ENCODE data around the gene MAMLD1. TPM values are rescaled to one million over a fixed set of nuclear protein-coding genes. Genes with fewer than 3 reads are reported as not detected.
"Not testable (repeated sequence)": the region's sequence is repeated elsewhere in the genome, so short reads cannot be mapped to it uniquely, and the experiment has no call there.

Gene MAMLD1
- total RNA-seq, 1 donor from 2014 or later = 2.8 TPM

GRCh38 chrX:150337536-150337935 lies 25.6 kb upstream of the MAMLD1 start:
- H3K4me1 Mint-ChIP-seq (ENCODE audit: unreplicated experiment) = peaks cover 3% of the 10 kb centered on the region
- peaks cover 2% of the 10 kb centered on the region for H3K27me3 Mint-ChIP-seq (ENCODE audit: unreplicated experiment)
- no peak for DNase-seq (ENCODE audit: low spot score)
- no peaks in the 10 kb centered on the region for H3K36me3 Mint-ChIP-seq (ENCODE audit: low read depth, unreplicated experiment)
- H3K27ac Mint-ChIP-seq (ENCODE audit: unreplicated experiment) = no peak overlapping the region
- no peak overlapping the region for H3K4me3 Mint-ChIP-seq (ENCODE audit: unreplicated experiment)
- no peaks in the 10 kb centered on the region for H3K9me3 Mint-ChIP-seq (ENCODE audit: unreplicated experiment)
- no peak for TF ChIP-seq CTCF (IDR thresholded peaks at IDR 0.05; ENCODE audit: unreplicated experiment)

GRCh38 chrX:150338615-150339014 lies 24.5 kb upstream of the MAMLD1 start:
- no peak for DNase-seq (ENCODE audit: low spot score)
- Mint-ChIP-seq H3K4me3 (ENCODE audit: unreplicated experiment) (no peak overlapping the region), H3K9me3 (ENCODE audit: unreplicated experiment) (no peaks in the 10 kb centered on the region), H3K4me1 (ENCODE audit: unreplicated experiment) (no peaks in the 10 kb centered on the region), H3K27ac (ENCODE audit: unreplicated experiment) (no peak overlapping the region), H3K36me3 (ENCODE audit: low read depth, unreplicated experiment) (no peaks in the 10 kb centered on the region), H3K27me3 (ENCODE audit: unreplicated experiment) (peaks cover 2% of the 10 kb centered on the region)
- TF ChIP-seq CTCF (IDR thresholded peaks at IDR 0.05; ENCODE audit: unreplicated experiment) = no peak

- Mint-ChIP-seq H3K27me3 (ENCODE audit: unreplicated experiment) (peaks cover 2% of the 10 kb centered on the region), H3K36me3 (ENCODE audit: low read depth, unreplicated experiment) (no peaks in the 10 kb centered on the region), H3K4me1 (ENCODE audit: unreplicated experiment) (no peaks in the 10 kb centered on the region), H3K4me3 (ENCODE audit: unreplicated experiment) (no peak overlapping the region), H3K9me3 (ENCODE audit: unreplicated experiment) (no peaks in the 10 kb centered on the region), H3K27ac (ENCODE audit: unreplicated experiment) (no peak overlapping the region)
- DNase-seq (ENCODE audit: low spot score) = no peak
- TF ChIP-seq CTCF (IDR thresholded peaks at IDR 0.05; ENCODE audit: unreplicated experiment) = no peak
Measured at GRCh38 chrX:150339736-150340135, 23.4 kb upstream of the MAMLD1 start.

- not testable (repeated sequence) for H3K27me3 Mint-ChIP-seq (ENCODE audit: unreplicated experiment); H3K27ac Mint-ChIP-seq (ENCODE audit: unreplicated experiment); DNase-seq (ENCODE audit: low spot score); H3K36me3 Mint-ChIP-seq (ENCODE audit: low read depth, unreplicated experiment); H3K4me3 Mint-ChIP-seq (ENCODE audit: unreplicated experiment); H3K9me3 Mint-ChIP-seq (ENCODE audit: unreplicated experiment); H3K4me1 Mint-ChIP-seq (ENCODE audit: unreplicated experiment)
Measured at GRCh38 chrX:150340326-150340725, 22.8 kb upstream of the MAMLD1 start.

- Mint-ChIP-seq H3K27ac (ENCODE audit: unreplicated experiment) (no peak overlapping the region), H3K36me3 (ENCODE audit: low read depth, unreplicated experiment) (no peaks in the 10 kb centered on the region), H3K4me3 (ENCODE audit: unreplicated experiment) (no peak overlapping the region), H3K4me1 (ENCODE audit: unreplicated experiment) (no peaks in the 10 kb centered on the region), H3K9me3 (ENCODE audit: unreplicated experiment) (no peaks in the 10 kb centered on the region), H3K27me3 (ENCODE audit: unreplicated experiment) (no peaks in the 10 kb centered on the region)
- no peak for TF ChIP-seq CTCF (IDR thresholded peaks at IDR 0.05; ENCODE audit: unreplicated experiment)
- DNase-seq (ENCODE audit: low spot score) = no peak
Measured at GRCh38 chrX:150347471-150347870, 15.6 kb upstream of the MAMLD1 start.

GRCh38 chrX:150348365-150348764 lies 14.8 kb upstream of the MAMLD1 start:
- TF ChIP-seq CTCF (IDR thresholded peaks at IDR 0.05; ENCODE audit: unreplicated experiment) = no peak
- no peak for DNase-seq (ENCODE audit: low spot score)
- Mint-ChIP-seq H3K36me3 (ENCODE audit: low read depth, unreplicated experiment) (no peaks in the 10 kb centered on the region), H3K4me1 (ENCODE audit: unreplicated experiment) (no peaks in the 10 kb centered on the region), H3K27me3 (ENCODE audit: unreplicated experiment) (no peaks in the 10 kb centered on the region), H3K9me3 (ENCODE audit: unreplicated experiment) (no peaks in the 10 kb centered on the region), H3K27ac (ENCODE audit: unreplicated experiment) (no peak overlapping the region), H3K4me3 (ENCODE audit: unreplicated experiment) (no peak overlapping the region)

All from endothelial cell (in vitro differentiated cells).